K562 (cell line): ENCODE data around the gene TMEM135. TPM values are rescaled to one million over a fixed set of nuclear protein-coding genes. Genes with fewer than 3 reads are reported as not detected.
A peak's percentile ranks its signal among the peaks of the same experiment; 100 is the strongest.

Source experiments
- ATAC-seq: fragments of 200-7000 bp; cut with Tn5 transposase; 3 replicates; pipeline ENCODE4 v1.9.1; 2020; ENCODE audit warnings: moderate library complexity
- BruUV-seq: library from RNA; stranded (reverse); fragments of 400-500 nt; replicated peaks from 2 replicates; lab custom pipeline; 2021; lab: Mats Ljungman, UMichigan
- CTCF ChIA-PET: fragments of 300-600 bp; formaldehyde crosslinking; extraction: SDS; loops from one replicate; lab custom pipeline; 2021; ENCODE audit warnings: low intra/inter-chr PET ratio; lab: Yijun Ruan, JAX
- POLR2A ChIA-PET: fragments of 300-600, 350-650 bp; sonication (Branson Sonifier 250); formaldehyde crosslinking; extraction: SDS; loops from one replicate; lab custom pipeline; 2021; ENCODE audit warnings: antibody characterized with exemption, inconsistent platforms; lab: Yijun Ruan, JAX
- DNase-seq, 4 experiments: peaks; one replicate each; pipeline versions ENCODE4 v3.0.0 to v3.0.0-alpha.2; 2011 to 2018; ENCODE audit warnings: low spot score in 3 of 4, mixed read lengths in 3 of 4; ENCODE audit errors: extremely low read depth in 1 of 4
- FAIRE-seq: peaks from 2 replicates; lab custom pipeline; 2011; peaks lifted over from hg19 to GRCh38; lab: Jason Lieb, UNC
- H2AFZ ChIP-seq: 2 replicates; pipeline ENCODE4 v1.6.0; 2011; ENCODE audit warnings: low read depth, low read length, control low read depth, inconsistent platforms
- H3K27ac ChIP-seq: fragments of 200-600 bp; 3 replicates; pipeline ENCODE4 v1.8.0; 2011; ENCODE audit warnings: low read depth, mild to moderate bottlenecking, control low read depth, inconsistent platforms, low read length, moderate library complexity, mixed read lengths; ENCODE audit errors: extremely low read depth
- H3K27me3 ChIP-seq, 2 experiments: fragments of 300-600 bp in 1 of 2; 2 replicates in 1 of 2; 3 replicates in 1 of 2; pipeline versions ENCODE4 v1.6.0 to v1.8.0; 2011; ENCODE audit warnings: inconsistent platforms in 2 of 2, low read length in 2 of 2, mild to moderate bottlenecking in 1 of 2, mixed read lengths in 1 of 2, moderate library complexity in 1 of 2; ENCODE audit not compliant: control insufficient read depth in 2 of 2, insufficient read depth in 2 of 2
- H3K36me3 ChIP-seq: fragments of 300-600 bp; 3 replicates; pipeline ENCODE4 v1.8.0; 2011; ENCODE audit warnings: mild to moderate bottlenecking, low read length, inconsistent platforms; ENCODE audit not compliant: control insufficient read depth, insufficient read depth
- H3K4me1 ChIP-seq, 2 experiments: fragments of 200-600 bp in 1 of 2; replicated peaks in 1 of 2; 2 replicates in 1 of 2; 3 replicates in 1 of 2; pipeline versions ENCODE4 v1.5.1 to v1.8.0; 2011; ENCODE audit warnings: inconsistent platforms in 2 of 2, low read length in 2 of 2, mild to moderate bottlenecking in 1 of 2, mixed read lengths in 1 of 2, moderate library complexity in 1 of 2; ENCODE audit not compliant: control insufficient read depth in 2 of 2, insufficient read depth in 2 of 2
- H3K4me2 ChIP-seq: 2 replicates; pipeline ENCODE4 v1.6.1; 2011; ENCODE audit warnings: low read length, control low read depth, inconsistent platforms, mixed read lengths; ENCODE audit not compliant: insufficient read depth
- H3K4me3 ChIP-seq: fragments of 200-600 bp; sonication (generic), shearing (Covaris generic); 2 replicates; pipeline ENCODE4 v1.5.1; 2016; ENCODE audit warnings: control low read depth, inconsistent platforms
- H3K79me2 ChIP-seq: fragments of 200-600 bp; 3 replicates; pipeline ENCODE4 v1.8.0; 2011; ENCODE audit warnings: low read length, inconsistent platforms; ENCODE audit not compliant: control insufficient read depth, insufficient read depth
- H3K9ac ChIP-seq, 2 experiments: 2 replicates each; pipeline versions ENCODE4 v1.6.0 to v1.6.1; 2011; ENCODE audit warnings: low read depth in 2 of 2, low read length in 2 of 2, control low read depth in 1 of 2, inconsistent platforms in 1 of 2, mild to moderate bottlenecking in 1 of 2, mixed read lengths in 1 of 2; ENCODE audit not compliant: insufficient read depth in 1 of 2
- H3K9me1 ChIP-seq: one replicate; pipeline ENCODE4 v1.6.0; 2011; ENCODE audit warnings: inconsistent platforms, mild to moderate bottlenecking, low read length, moderate library complexity; ENCODE audit not compliant: control insufficient read depth, insufficient read depth
- H3K9me3 ChIP-seq: replicated peaks from 2 replicates; pipeline ENCODE4 v1.5.1; 2011; ENCODE audit warnings: low read depth, low read length, inconsistent platforms; ENCODE audit not compliant: control insufficient read depth, insufficient read depth
- H4K20me1 ChIP-seq: replicated peaks from 2 replicates; pipeline ENCODE4 v1.6.1; 2011; ENCODE audit warnings: low read length, inconsistent platforms, mixed read lengths; ENCODE audit not compliant: control insufficient read depth, insufficient read depth
- GMEB1 ChIP-seq: fragments of 250-450 bp; sonication (Bioruptor Pico); IDR thresholded peaks from 2 replicates; pipeline ENCODE4 v1.4.0; 2020; ENCODE audit warnings: mild to moderate bottlenecking
- KAT7 ChIP-seq: sonication (generic); formaldehyde crosslinking; IDR thresholded peaks from 2 replicates; pipeline ENCODE4 v1.8.0; 2022; ENCODE audit warnings: missing genetic modification reagents, mild to moderate bottlenecking, borderline replicate concordance
- MAFK ChIP-seq: IDR thresholded peaks from 2 replicates; pipeline ENCODE4 v1.6.1; 2011; ENCODE audit warnings: low read length, improper control_type of control experiment
- MAZ ChIP-seq, 2 experiments: fragments of 450-650 bp in 1 of 2; sonication (generic) in 1 of 2; formaldehyde crosslinking; IDR thresholded peaks in 1 of 2; conservative IDR thresholded peaks in 1 of 2; 2 replicates each; pipeline versions ENCODE4 v1.4.0 to v1.5.0; 2020; ENCODE audit warnings: mild to moderate bottlenecking in 1 of 2, missing genetic modification reagents in 1 of 2
- SMARCE1 ChIP-seq: fragments of 450-650 bp; IDR thresholded peaks from 2 replicates; pipeline ENCODE4 v1.7.1; 2016; ENCODE audit warnings: mild to moderate bottlenecking
- ZNF232 ChIP-seq: sonication (generic); formaldehyde crosslinking; IDR thresholded peaks from 2 replicates; pipeline ENCODE4 v1.8.0; 2022; ENCODE audit warnings: mild to moderate bottlenecking, missing genetic modification reagents
- WGBS: fragments of 100-300 bp; shearing (Covaris generic); methylation state at CpG from one replicate; pipeline ENCODE4 v1.1.6; 2016; ENCODE audit warnings: low coverage, mixed read lengths; ENCODE audit not compliant: insufficient coverage; ENCODE audit errors: missing lambda C conversion rate; 5-methylcytosine and 5-hydroxymethylcytosine counted together
- in situ Hi-C: fragments of 300-500 bp; cut with MboI; formaldehyde crosslinking; loops from 4 replicates; pipeline ENCODE4 v1.15.0; 2018; ENCODE audit warnings: inconsistent platforms, mixed read lengths
- intact Hi-C: fragments of 100-400 bp; cut with micrococcal nuclease; formaldehyde crosslinking; loops from 2 replicates; pipeline ENCODE4 v1.14.2; 2022
- polyA plus RNA-seq, 8 experiments: library from polyadenylated mRNA; depleted of rRNA in 4 of 8; stranded (reverse) in 5 of 8; unstranded in 3 of 8; fragments of >200 nt; fragmentation: Nextera tagmentation in 2 of 8; fragmentation: Illumina TruSeq in 1 of 8; extraction: Ambion mirVana in 2 of 8; extraction: Trizol in 1 of 8; gene quantifications; 2 replicates each; pipeline versions ENCODE4 v1.2.1 to v1.2.3, GENCODE V29; 2011 to 2014; ENCODE audit warnings: inconsistent platforms in 1 of 8, missing spikeins in 1 of 8
- total RNA-seq, 7 experiments: library from RNA; depleted of rRNA in 6 of 7; stranded (reverse); fragments of >200 nt in 6 of 7; fragmentation: Illumina TruSeq in 2 of 7; extraction: Trizol in 2 of 7; gene quantifications; 2 replicates each; pipeline versions ENCODE4 v1.2.1 to v1.2.3, GENCODE V29; 2011 to 2021; ENCODE audit warnings: low replicate concordance in 1 of 7
- TF ChIP-seq, protein P1 (sequence below): sonication (generic); IDR thresholded peaks from 2 replicates; pipeline ENCODE4 v1.6.1; 2016
- TF ChIP-seq, protein P2 (sequence below), 2 experiments: fragments of 450-650 bp; IDR thresholded peaks; 2 replicates each; pipeline ENCODE4 v1.6.1; 2018; ENCODE audit warnings: mild to moderate bottlenecking in 2 of 2, low read depth in 1 of 2; ENCODE audit not compliant: partially characterized antibody in 2 of 2

TMEM135 gene
- total and polyA plus RNA-seq, 9 of the 15 experiments (the other 6 are each of a cell fraction or from before 2014, with no cell fraction given), result 17.3 to 53.6 (median 24.9) TPM

DNA sequence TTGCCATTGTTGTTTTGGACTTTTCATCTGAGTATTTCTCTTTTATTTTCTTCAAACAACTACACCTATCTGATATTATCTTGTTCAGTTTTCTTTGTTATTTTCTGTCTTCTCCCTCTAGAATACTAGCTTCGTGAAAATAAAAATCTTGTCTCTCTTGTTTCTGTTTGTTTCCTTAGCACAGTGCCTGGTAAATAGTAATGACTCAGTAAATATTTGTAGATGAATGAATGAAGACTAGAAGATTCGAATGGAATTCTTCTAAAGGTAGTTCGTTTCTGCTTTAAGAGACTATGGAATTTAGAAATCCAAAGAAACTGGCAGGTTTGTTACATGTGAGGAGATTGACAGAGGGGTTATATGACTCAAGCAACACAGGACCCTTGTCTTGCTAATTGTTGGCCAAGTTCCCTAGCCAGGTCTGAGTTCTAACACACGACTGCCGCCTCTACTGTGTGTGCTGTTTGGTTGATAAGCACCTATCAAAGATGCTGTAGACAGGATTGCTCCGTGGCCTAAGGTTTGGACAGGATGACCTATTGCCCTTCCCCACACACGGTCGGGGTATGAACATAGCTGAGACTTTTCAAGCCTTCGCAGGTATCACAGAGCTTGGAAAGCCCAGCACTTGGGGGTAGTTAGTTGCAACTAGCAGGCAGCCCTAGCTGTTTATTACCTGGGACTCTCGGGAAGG lies 831 bp upstream of the TMEM135 start (continued):
- TF ChIP-seq, protein P1, sequence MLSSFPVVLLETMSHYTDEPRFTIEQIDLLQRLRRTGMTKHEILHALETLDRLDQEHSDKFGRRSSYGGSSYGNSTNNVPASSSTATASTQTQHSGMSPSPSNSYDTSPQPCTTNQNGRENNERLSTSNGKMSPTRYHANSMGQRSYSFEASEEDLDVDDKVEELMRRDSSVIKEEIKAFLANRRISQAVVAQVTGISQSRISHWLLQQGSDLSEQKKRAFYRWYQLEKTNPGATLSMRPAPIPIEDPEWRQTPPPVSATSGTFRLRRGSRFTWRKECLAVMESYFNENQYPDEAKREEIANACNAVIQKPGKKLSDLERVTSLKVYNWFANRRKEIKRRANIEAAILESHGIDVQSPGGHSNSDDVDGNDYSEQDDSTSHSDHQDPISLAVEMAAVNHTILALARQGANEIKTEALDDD, result peak; percentile 74; the same call in 1 of the 2 replicates
- TF ChIP-seq GMEB1 (CRISPR knock-in tag) (no peak), MAFK (peak; percentile 33; the same call in 1 of the 2 replicates)

GRCh38 chr11:87038235-87038977 lies 672 bp downstream of the TMEM135 start:
- Histone ChIP-seq H3K4me1 (peaks cover 10 to 23% of the 10 kb centered on the region in 2 experiments), H3K9ac (peak overlapping the region; percentile 90 to 95), H3K9me1 (no peaks in the 10 kb centered on the region), H3K27ac (peak overlapping the region; percentile 92), H3K36me3 (peaks cover 26% of the 10 kb centered on the region; the same call in 2 of the 3 replicates), H3K4me2 (peak overlapping the region; percentile 84), H3K9me3 (no peaks in the 10 kb centered on the region), H3K79me2 (peaks cover 56% of the 10 kb centered on the region), H4K20me1 (no peaks in the 10 kb centered on the region), H2AFZ (peak overlapping the region; percentile 78), H3K4me3 (peak overlapping the region; percentile 81), H3K27me3 (no peaks in the 10 kb centered on the region)
- DNase-seq, result peak in 1 of 4 experiments; percentile 14
- WGBS, result 14% methylated on average over 6 of the region's 9 CpGs
- intact Hi-C loops (loop anchor here (5.0 kb wide), 1 partner anchor 86 kb away; no protein-coding TSS in a partner anchor), in situ Hi-C loops (no loop called here)
- ChIA-PET CTCF (no interaction called here), POLR2A (interaction anchor here (0.9 to 1.5 kb wide), 6 partner anchors 16 to 177 kb away, joined by 3 to 6 read pairs (median 4); no protein-coding TSS in a partner anchor)
- BruUV-seq, result TSS peak; percentile 59
- ATAC-seq, result peak; percentile 4; the same call in 2 of the 3 replicates
- FAIRE-seq, result no peak
- TF ChIP-seq SMARCE1 (peak; percentile 14; the same call in 1 of the 2 replicates), KAT7 (CRISPR knock-in tag) (0 out of 2 replicates have a peak, but pooled peaks have one; percentile 64), ZNF232 (0 out of 2 replicates have a peak, but pooled peaks have one; percentile 10), MAZ (CRISPR knock-in tag; conservative IDR thresholded peaks at IDR 0.05 in 1 of 2, IDR thresholded peaks at IDR 0.05 in 1 of 2) (0 out of 4 replicates have a peak, but pooled peaks of 1 of the 2 experiments have one; percentile 17)
- TF ChIP-seq, protein P2, sequence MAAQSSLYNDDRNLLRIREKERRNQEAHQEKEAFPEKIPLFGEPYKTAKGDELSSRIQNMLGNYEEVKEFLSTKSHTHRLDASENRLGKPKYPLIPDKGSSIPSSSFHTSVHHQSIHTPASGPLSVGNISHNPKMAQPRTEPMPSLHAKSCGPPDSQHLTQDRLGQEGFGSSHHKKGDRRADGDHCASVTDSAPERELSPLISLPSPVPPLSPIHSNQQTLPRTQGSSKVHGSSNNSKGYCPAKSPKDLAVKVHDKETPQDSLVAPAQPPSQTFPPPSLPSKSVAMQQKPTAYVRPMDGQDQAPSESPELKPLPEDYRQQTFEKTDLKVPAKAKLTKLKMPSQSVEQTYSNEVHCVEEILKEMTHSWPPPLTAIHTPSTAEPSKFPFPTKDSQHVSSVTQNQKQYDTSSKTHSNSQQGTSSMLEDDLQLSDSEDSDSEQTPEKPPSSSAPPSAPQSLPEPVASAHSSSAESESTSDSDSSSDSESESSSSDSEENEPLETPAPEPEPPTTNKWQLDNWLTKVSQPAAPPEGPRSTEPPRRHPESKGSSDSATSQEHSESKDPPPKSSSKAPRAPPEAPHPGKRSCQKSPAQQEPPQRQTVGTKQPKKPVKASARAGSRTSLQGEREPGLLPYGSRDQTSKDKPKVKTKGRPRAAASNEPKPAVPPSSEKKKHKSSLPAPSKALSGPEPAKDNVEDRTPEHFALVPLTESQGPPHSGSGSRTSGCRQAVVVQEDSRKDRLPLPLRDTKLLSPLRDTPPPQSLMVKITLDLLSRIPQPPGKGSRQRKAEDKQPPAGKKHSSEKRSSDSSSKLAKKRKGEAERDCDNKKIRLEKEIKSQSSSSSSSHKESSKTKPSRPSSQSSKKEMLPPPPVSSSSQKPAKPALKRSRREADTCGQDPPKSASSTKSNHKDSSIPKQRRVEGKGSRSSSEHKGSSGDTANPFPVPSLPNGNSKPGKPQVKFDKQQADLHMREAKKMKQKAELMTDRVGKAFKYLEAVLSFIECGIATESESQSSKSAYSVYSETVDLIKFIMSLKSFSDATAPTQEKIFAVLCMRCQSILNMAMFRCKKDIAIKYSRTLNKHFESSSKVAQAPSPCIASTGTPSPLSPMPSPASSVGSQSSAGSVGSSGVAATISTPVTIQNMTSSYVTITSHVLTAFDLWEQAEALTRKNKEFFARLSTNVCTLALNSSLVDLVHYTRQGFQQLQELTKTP (IDR thresholded peaks at IDR 0.05; ENCODE audit: low read depth in 1 of 2, partially characterized antibody in 2 of 2), result peak; percentile 4 to 5
